ENCODE measurements around the gene PLEKHO2. TPM values are rescaled to one million over a fixed set of nuclear protein-coding genes. Genes with fewer than 3 reads are reported as not detected.

PLEKHO2 gene
- total RNA-seq, 1 donor from 2014 or later, result 18.0 TPM

GRCh38 chr15:64898406-64898805, 56.7 kb downstream of the PLEKHO2 start:
- H3K27me3 Mint-ChIP-seq (ENCODE audit: unreplicated experiment), result no peaks in the 10 kb centered on the region
- H3K36me3 Mint-ChIP-seq (ENCODE audit: unreplicated experiment), result peaks cover 7% of the 10 kb centered on the region
- H3K9me3 Mint-ChIP-seq (ENCODE audit: unreplicated experiment), result peaks cover 7% of the 10 kb centered on the region
- DNase-seq, result no peak
- H3K4me1 Mint-ChIP-seq (ENCODE audit: low read depth, unreplicated experiment), result peaks cover 11% of the 10 kb centered on the region
- H3K27ac Mint-ChIP-seq (ENCODE audit: unreplicated experiment), result no peak overlapping the region
- TF ChIP-seq, protein P1, sequence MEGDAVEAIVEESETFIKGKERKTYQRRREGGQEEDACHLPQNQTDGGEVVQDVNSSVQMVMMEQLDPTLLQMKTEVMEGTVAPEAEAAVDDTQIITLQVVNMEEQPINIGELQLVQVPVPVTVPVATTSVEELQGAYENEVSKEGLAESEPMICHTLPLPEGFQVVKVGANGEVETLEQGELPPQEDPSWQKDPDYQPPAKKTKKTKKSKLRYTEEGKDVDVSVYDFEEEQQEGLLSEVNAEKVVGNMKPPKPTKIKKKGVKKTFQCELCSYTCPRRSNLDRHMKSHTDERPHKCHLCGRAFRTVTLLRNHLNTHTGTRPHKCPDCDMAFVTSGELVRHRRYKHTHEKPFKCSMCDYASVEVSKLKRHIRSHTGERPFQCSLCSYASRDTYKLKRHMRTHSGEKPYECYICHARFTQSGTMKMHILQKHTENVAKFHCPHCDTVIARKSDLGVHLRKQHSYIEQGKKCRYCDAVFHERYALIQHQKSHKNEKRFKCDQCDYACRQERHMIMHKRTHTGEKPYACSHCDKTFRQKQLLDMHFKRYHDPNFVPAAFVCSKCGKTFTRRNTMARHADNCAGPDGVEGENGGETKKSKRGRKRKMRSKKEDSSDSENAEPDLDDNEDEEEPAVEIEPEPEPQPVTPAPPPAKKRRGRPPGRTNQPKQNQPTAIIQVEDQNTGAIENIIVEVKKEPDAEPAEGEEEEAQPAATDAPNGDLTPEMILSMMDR (IDR thresholded peaks at IDR 0.05; ENCODE audit: partially characterized antibody, unreplicated experiment), result no peak
- H3K4me3 Mint-ChIP-seq (ENCODE audit: unreplicated experiment), result no peak overlapping the region

DNA sequence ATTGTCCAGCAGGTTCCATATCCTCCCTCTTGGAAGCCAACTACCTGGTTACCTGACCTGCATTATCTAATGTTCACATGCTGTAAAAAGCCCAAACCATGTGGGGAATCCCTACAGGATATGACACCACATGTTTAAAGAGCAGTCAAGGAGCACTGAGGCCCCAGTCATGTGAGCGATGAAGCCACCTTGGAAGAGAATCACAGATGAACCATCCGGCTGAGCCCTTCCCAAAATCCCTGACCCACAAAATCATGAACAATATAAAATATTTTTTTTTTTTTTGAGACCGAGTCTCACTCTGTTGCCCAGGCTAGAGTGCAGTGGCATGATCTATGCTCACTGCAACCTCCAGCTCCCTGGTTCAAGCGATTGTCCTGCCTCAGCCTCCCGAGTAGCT, 59.4 kb downstream of the PLEKHO2 start:
- Mint-ChIP-seq H3K4me1 (ENCODE audit: low read depth, unreplicated experiment) (peaks cover 12% of the 10 kb centered on the region), H3K36me3 (ENCODE audit: unreplicated experiment) (peaks cover 8% of the 10 kb centered on the region), H3K4me3 (ENCODE audit: unreplicated experiment) (no peak overlapping the region), H3K27ac (ENCODE audit: unreplicated experiment) (no peak overlapping the region), H3K9me3 (ENCODE audit: unreplicated experiment) (peaks cover 12% of the 10 kb centered on the region), H3K27me3 (ENCODE audit: unreplicated experiment) (no peaks in the 10 kb centered on the region)
- TF ChIP-seq, protein P1 (IDR thresholded peaks at IDR 0.05; ENCODE audit: partially characterized antibody, unreplicated experiment), result no peak
- no peak for DNase-seq

GRCh38 chr15:64901914-64902313, 60.2 kb downstream of the PLEKHO2 start:
- Mint-ChIP-seq H3K4me3 (ENCODE audit: unreplicated experiment) (no peak overlapping the region), H3K27ac (ENCODE audit: unreplicated experiment) (no peak overlapping the region), H3K4me1 (ENCODE audit: low read depth, unreplicated experiment) (peaks cover 5% of the 10 kb centered on the region), H3K27me3 (ENCODE audit: unreplicated experiment) (no peaks in the 10 kb centered on the region), H3K36me3 (ENCODE audit: unreplicated experiment) (peaks cover 11% of the 10 kb centered on the region), H3K9me3 (ENCODE audit: unreplicated experiment) (peaks cover 15% of the 10 kb centered on the region)
- no peak for DNase-seq
- TF ChIP-seq, protein P1 (IDR thresholded peaks at IDR 0.05; ENCODE audit: partially characterized antibody, unreplicated experiment), result no peak

GRCh38 chr15:64902863-64903262, 61.1 kb downstream of the PLEKHO2 start:
- no peak for DNase-seq
- no peak overlapping the region for H3K27ac Mint-ChIP-seq (ENCODE audit: unreplicated experiment)
- peaks cover 15% of the 10 kb centered on the region for H3K9me3 Mint-ChIP-seq (ENCODE audit: unreplicated experiment)
- H3K4me1 Mint-ChIP-seq (ENCODE audit: low read depth, unreplicated experiment), result peaks cover 5% of the 10 kb centered on the region
- no peaks in the 10 kb centered on the region for H3K27me3 Mint-ChIP-seq (ENCODE audit: unreplicated experiment)
- H3K4me3 Mint-ChIP-seq (ENCODE audit: unreplicated experiment), result no peak overlapping the region
- H3K36me3 Mint-ChIP-seq (ENCODE audit: unreplicated experiment), result peaks cover 11% of the 10 kb centered on the region
- TF ChIP-seq, protein P1 (IDR thresholded peaks at IDR 0.05; ENCODE audit: partially characterized antibody, unreplicated experiment), result no peak

DNA sequence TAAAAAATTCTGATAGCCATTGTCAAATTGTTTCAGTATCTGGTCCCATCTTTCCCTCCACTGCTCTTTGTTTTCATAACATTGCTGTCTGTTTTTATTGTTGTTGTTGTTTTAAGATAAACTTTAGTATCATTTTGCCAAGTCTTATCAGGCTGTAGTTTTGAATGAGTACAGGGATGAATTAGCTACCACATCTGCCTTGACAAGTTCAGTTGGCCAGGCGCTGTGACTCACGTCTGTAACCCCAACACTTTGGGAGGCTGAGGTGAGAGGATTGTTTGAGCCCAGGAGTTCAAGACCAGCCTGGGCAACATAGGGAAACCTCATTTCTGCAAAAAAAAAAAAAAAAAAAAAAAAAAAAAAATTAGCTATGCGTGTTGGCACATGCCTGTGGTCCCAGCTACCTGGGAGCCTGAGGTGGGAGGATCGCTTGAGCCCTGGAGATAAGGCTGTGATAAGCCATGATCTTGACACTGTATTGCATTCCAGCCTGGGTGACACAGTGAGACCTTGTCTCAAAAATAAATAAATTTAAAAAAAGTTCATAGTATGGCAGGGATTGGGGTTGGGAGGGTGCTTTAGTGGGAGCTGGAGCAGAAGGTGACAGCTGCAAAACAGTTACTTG, 61.7 kb downstream of the PLEKHO2 start:
- peaks cover 5% of the 10 kb centered on the region for H3K4me1 Mint-ChIP-seq (ENCODE audit: low read depth, unreplicated experiment)
- H3K4me3 Mint-ChIP-seq (ENCODE audit: unreplicated experiment), result no peak overlapping the region
- DNase-seq, result no peak
- no peaks in the 10 kb centered on the region for H3K27me3 Mint-ChIP-seq (ENCODE audit: unreplicated experiment)
- peaks cover 11% of the 10 kb centered on the region for H3K36me3 Mint-ChIP-seq (ENCODE audit: unreplicated experiment)
- H3K27ac Mint-ChIP-seq (ENCODE audit: unreplicated experiment), result no peak overlapping the region
- H3K9me3 Mint-ChIP-seq (ENCODE audit: unreplicated experiment), result peaks cover 15% of the 10 kb centered on the region
- TF ChIP-seq, protein P1 (IDR thresholded peaks at IDR 0.05; ENCODE audit: partially characterized antibody, unreplicated experiment), result no peak
